ENCODE data around the gene CLDN2.
A peak's percentile ranks its signal among the peaks of the same experiment; 100 is the strongest.

Gene CLDN2

GRCh38 chrX:106927023-106927422 is 6.8 kb downstream of the CLDN2 start:
- no peak for DNase-seq

GRCh38 chrX:106927700-106928099 is 7.5 kb downstream of the CLDN2 start:
- DNase-seq: no peak

GRCh38 chrX:106928227-106928626 is 8.0 kb downstream of the CLDN2 start:
- DNase-seq: no peak

- no peak for DNase-seq
Measured at GRCh38 chrX:106931831-106932491, 11.8 kb downstream of the CLDN2 start.

- DNase-seq: no peak
Measured at GRCh38 chrX:106932492-106932923, 12.3 kb downstream of the CLDN2 start.

- no peak for DNase-seq
Measured at GRCh38 chrX:106932960-106933537, 12.8 kb downstream of the CLDN2 start.

GRCh38 chrX:106933538-106933961 is 13.3 kb downstream of the CLDN2 start:
- no peak for DNase-seq

GRCh38 chrX:106935175-106935574 is 15.0 kb downstream of the CLDN2 start:
- DNase-seq: no peak

- no peak for DNase-seq
Measured at GRCh38 chrX:106936246-106936645, 16.0 kb downstream of the CLDN2 start.

- DNase-seq: no peak
Measured at GRCh38 chrX:106939566-106939965, 19.4 kb downstream of the CLDN2 start.

GRCh38 chrX:106940068-106940467 is 19.9 kb downstream of the CLDN2 start:
- DNase-seq: no peak

- DNase-seq: no peak
Measured at GRCh38 chrX:106946464-106946863, 26.3 kb downstream of the CLDN2 start.

GRCh38 chrX:106948641-106949040 is 28.4 kb downstream of the CLDN2 start:
- DNase-seq: no peak

GRCh38 chrX:106949366-106949765 is 29.2 kb downstream of the CLDN2 start:
- DNase-seq: no peak

- no peak for DNase-seq
Measured at GRCh38 chrX:106950381-106950780, 30.2 kb downstream of the CLDN2 start.

- no peak for DNase-seq
Measured at GRCh38 chrX:106951230-106951629, 31.0 kb downstream of the CLDN2 start.

- no peak for DNase-seq
Measured at GRCh38 chrX:106952089-106952488, 31.9 kb downstream of the CLDN2 start.

GRCh38 chrX:106952538-106952937 is 32.3 kb downstream of the CLDN2 start:
- no peak for DNase-seq

- DNase-seq: peak; percentile 4
Measured at GRCh38 chrX:106952988-106953387, 32.8 kb downstream of the CLDN2 start.

GRCh38 chrX:106954041-106954440 is 33.8 kb downstream of the CLDN2 start:
- no peak for DNase-seq

GRCh38 chrX:106955004-106955772 is 35.0 kb downstream of the CLDN2 start:
- no peak for DNase-seq

GRCh38 chrX:106957856-106958255 is 37.7 kb downstream of the CLDN2 start:
- no peak for DNase-seq

GRCh38 chrX:106959901-106960300 is 39.7 kb downstream of the CLDN2 start:
- no peak for DNase-seq

GRCh38 chrX:106963111-106963510 is 42.9 kb downstream of the CLDN2 start:
- DNase-seq: no peak
